Measurements from ENCODE around the gene ALDH16A1. TPM values are rescaled to one million over a fixed set of nuclear protein-coding genes. Genes with fewer than 3 reads are reported as not detected.

ALDH16A1 gene
- total RNA-seq, 1 experiment from 2014 or later, result 40.9 TPM

GRCh38 chr19:49486232-49486631 is 33.2 kb downstream of the ALDH16A1 start:
- no TSS peak for BruUV-seq (replicated peaks)
- ChIA-PET POLR2A (ENCODE audit: unreplicated experiment) (no interaction called here), CTCF (no interaction called here)
- Histone ChIP-seq H3F3A (ENCODE audit: insufficient read depth, low read depth) (peaks cover 38% of the 10 kb centered on the region), H3K36me3 (ENCODE audit: low read depth) (peaks cover 36% of the 10 kb centered on the region), H3K9me3 (ENCODE audit: insufficient read depth, low read depth) (no peaks in the 10 kb centered on the region), H3K4me1 (replicated peaks; ENCODE audit: insufficient read depth) (peaks cover 18% of the 10 kb centered on the region), H3K9me2 (ENCODE audit: insufficient read depth) (no peaks in the 10 kb centered on the region), H3K27ac (peak overlapping the region; percentile 80; the same call in 1 of the 2 replicates), H3K4me3 (peak overlapping the region; percentile 71), H2AFZ (peak overlapping the region; percentile 88), H3K4me2 (peak overlapping the region; percentile 96), H3K79me2 (ENCODE audit: low read depth) (peaks cover 47% of the 10 kb centered on the region), H4K20me1 (ENCODE audit: insufficient read depth) (peaks cover 32% of the 10 kb centered on the region), H3K27me3 (ENCODE audit: insufficient read depth, low read depth) (no peaks in the 10 kb centered on the region)
- intact Hi-C loops (cut with micrococcal nuclease; ENCODE audit: unreplicated experiment), result loop anchor here (2.0 kb wide), 1 partner anchor 391 kb away; the partner anchor contains the start of genes AKT1S1 and TBC1D17
- no peak for DNase-seq
- TF ChIP-seq EZH2 (IDR thresholded peaks at IDR 0.05; ENCODE audit: low read depth) (no peak), CTCF (conservative IDR thresholded peaks at IDR 0.05) (no peak)

GRCh38 chr19:49486710-49487276 is 33.8 kb downstream of the ALDH16A1 start:
- H4K20me1 ChIP-seq (ENCODE audit: insufficient read depth), result peaks cover 38% of the 10 kb centered on the region
- peaks cover 41% of the 10 kb centered on the region for H3K36me3 ChIP-seq (ENCODE audit: low read depth)
- TSS peak; percentile 90 for BruUV-seq (replicated peaks)
- peak overlapping the region; percentile 71 for H3K4me3 ChIP-seq
- no peaks in the 10 kb centered on the region for H3K9me3 ChIP-seq (ENCODE audit: insufficient read depth, low read depth)
- no peak for TF ChIP-seq CTCF (conservative IDR thresholded peaks at IDR 0.05)
- TF ChIP-seq EZH2 (IDR thresholded peaks at IDR 0.05; ENCODE audit: low read depth), result no peak
- peak overlapping the region; percentile 88 for H2AFZ ChIP-seq
- ChIA-PET CTCF (no interaction called here), POLR2A (ENCODE audit: unreplicated experiment) (no interaction called here)
- peak overlapping the region; percentile 96 for H3K4me2 ChIP-seq
- intact Hi-C loops (cut with micrococcal nuclease; ENCODE audit: unreplicated experiment), result loop anchor here (1.0 to 2.0 kb wide), 3 partner anchors 10 to 390 kb away; partner anchors contain the start of genes AKT1S1, ALDH16A1, RPS11 and TBC1D17
- H3K27me3 ChIP-seq (ENCODE audit: insufficient read depth, low read depth), result no peaks in the 10 kb centered on the region
- peaks cover 42% of the 10 kb centered on the region for H3F3A ChIP-seq (ENCODE audit: insufficient read depth, low read depth)
- H3K27ac ChIP-seq, result peak overlapping the region; percentile 80
- peaks cover 52% of the 10 kb centered on the region for H3K79me2 ChIP-seq (ENCODE audit: low read depth)
- no peak for DNase-seq
- peaks cover 18% of the 10 kb centered on the region for H3K4me1 ChIP-seq (replicated peaks; ENCODE audit: insufficient read depth)
- H3K9me2 ChIP-seq (ENCODE audit: insufficient read depth), result no peaks in the 10 kb centered on the region

GRCh38 chr19:49487277-49488045 is 34.4 kb downstream of the ALDH16A1 start, which contains the start of gene RPL13A:
TSS of gene RPL13A (plus strand) at chr19:49487608. CDS start at chr19:49487630, 22 bp downstream.
- H4K20me1 ChIP-seq (ENCODE audit: insufficient read depth), result peaks cover 44% of the 10 kb centered on the region
- no peaks in the 10 kb centered on the region for H3K9me3 ChIP-seq (ENCODE audit: insufficient read depth, low read depth)
- H3F3A ChIP-seq (ENCODE audit: insufficient read depth, low read depth), result peaks cover 49% of the 10 kb centered on the region
- peaks cover 18% of the 10 kb centered on the region for H3K4me1 ChIP-seq (replicated peaks; ENCODE audit: insufficient read depth)
- TF ChIP-seq CTCF (conservative IDR thresholded peaks at IDR 0.05), result no peak
- TF ChIP-seq EZH2 (IDR thresholded peaks at IDR 0.05; ENCODE audit: low read depth), result no peak
- peaks cover 48% of the 10 kb centered on the region for H3K36me3 ChIP-seq (ENCODE audit: low read depth)
- peak within 1 kb of the TSS; percentile 96 for H3K4me2 ChIP-seq
- peaks cover 52% of the 10 kb centered on the region for H3K79me2 ChIP-seq (ENCODE audit: low read depth)
- peak within 1 kb of the TSS; percentile 96 for H3K4me3 ChIP-seq
- ChIA-PET CTCF (interaction anchor here (0.6 kb wide), 1 partner anchor 43 kb away, joined by 5 read pairs; no protein-coding TSS in a partner anchor), POLR2A (ENCODE audit: unreplicated experiment) (interaction anchor here (0.6 kb wide), 1 partner anchor 511 kb away, joined by 7 read pairs; no protein-coding TSS in a partner anchor)
- H2AFZ ChIP-seq, result peak within 1 kb of the TSS; percentile 88
- intact Hi-C loops (cut with micrococcal nuclease; ENCODE audit: unreplicated experiment), result loop anchor here (1.0 to 2.0 kb wide), 3 partner anchors 9 to 389 kb away; partner anchors contain the start of genes AKT1S1, ALDH16A1, RPS11 and TBC1D17
- H3K9me2 ChIP-seq (ENCODE audit: insufficient read depth), result no peaks in the 10 kb centered on the region
- TSS peak; percentile 66 for BruUV-seq (replicated peaks)
- DNase-seq, result peak; percentile 97 to 99
- no peaks in the 10 kb centered on the region for H3K27me3 ChIP-seq (ENCODE audit: insufficient read depth, low read depth)
- peak within 1 kb of the TSS; percentile 91 for H3K27ac ChIP-seq
